ENCODE data around the gene EVL. TPM values are rescaled to one million over a fixed set of nuclear protein-coding genes. Genes with fewer than 3 reads are reported as not detected.
"Not testable (repeated sequence)": the region's sequence is repeated elsewhere in the genome, so short reads cannot be mapped to it uniquely, and the experiment has no call there.

The EVL gene
- total and polyA plus RNA-seq, 2 donors: 40.3 to 93.8 TPM

GRCh38 chr14:100049220-100049619 lies 16.0 kb upstream of the EVL start:
- Histone ChIP-seq H3K27ac (ENCODE audit: low read depth) (no peak overlapping the region), H3K4me3 (ENCODE audit: low read depth, low read length) (no peak overlapping the region), H3K36me3 (ENCODE audit: insufficient read depth) (no peaks in the 10 kb centered on the region), H3K4me1 (ENCODE audit: insufficient read depth) (no peaks in the 10 kb centered on the region)
- no peak for DNase-seq (ENCODE audit: extremely low spot score)
- WGBS: 47% methylated on average over 2 of the region's 2 CpGs

DNA sequence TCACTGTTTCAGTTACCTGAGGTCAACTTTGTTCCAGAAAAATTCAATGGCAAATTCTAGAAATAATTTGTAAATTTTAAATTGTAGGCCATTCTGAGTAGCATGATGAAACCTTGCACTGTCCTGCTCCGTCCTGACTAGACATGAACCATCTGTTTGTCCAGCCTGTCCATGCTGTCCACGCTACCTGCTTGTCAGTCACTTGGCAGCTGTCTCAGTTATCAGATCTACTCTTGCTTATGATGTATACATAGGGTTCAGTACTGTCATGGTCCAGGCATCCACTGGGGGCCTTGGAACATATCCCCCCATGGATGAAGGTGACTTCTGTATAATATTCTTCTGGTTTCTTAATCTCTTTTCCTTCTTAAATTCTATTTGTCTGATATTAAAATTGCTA lies 14.1 kb upstream of the EVL start:
- Histone ChIP-seq H3K4me1 (ENCODE audit: insufficient read depth) (no peaks in the 10 kb centered on the region), H3K4me3 (ENCODE audit: low read depth, low read length) (no peak overlapping the region), H3K27ac (ENCODE audit: low read depth) (no peak overlapping the region), H3K36me3 (ENCODE audit: insufficient read depth) (no peaks in the 10 kb centered on the region)
- WGBS: 86% methylated on average over 2 of the region's 2 CpGs
- DNase-seq (ENCODE audit: extremely low spot score): no peak

DNA sequence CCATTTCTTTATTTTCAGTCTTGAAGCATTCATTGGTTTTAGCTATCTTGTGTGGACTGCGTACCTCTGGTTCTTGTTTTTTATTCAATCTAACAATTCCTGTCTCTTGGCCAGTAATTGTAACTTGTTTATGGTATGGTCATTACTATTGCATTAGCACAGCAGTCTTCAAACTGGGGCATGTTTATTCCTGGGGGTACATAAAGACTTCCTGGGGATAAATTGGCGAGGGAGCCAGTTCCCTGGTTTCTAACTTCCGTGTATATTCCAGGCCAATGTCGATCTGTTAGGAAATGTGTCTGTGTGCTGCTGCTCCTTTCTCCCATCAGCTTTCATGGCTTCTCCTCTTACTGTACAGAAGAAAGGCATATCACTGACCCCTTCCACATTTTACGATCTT lies 13.7 kb upstream of the EVL start:
- DNase-seq (ENCODE audit: extremely low spot score): no peak
- no peak overlapping the region for H3K4me3 ChIP-seq (ENCODE audit: low read depth, low read length)
- no peaks in the 10 kb centered on the region for H3K4me1 ChIP-seq (ENCODE audit: insufficient read depth)
- no peak overlapping the region for H3K27ac ChIP-seq (ENCODE audit: low read depth)
- WGBS: 60% methylated on average over 5 of the region's 5 CpGs
- no peaks in the 10 kb centered on the region for H3K36me3 ChIP-seq (ENCODE audit: insufficient read depth)

DNA sequence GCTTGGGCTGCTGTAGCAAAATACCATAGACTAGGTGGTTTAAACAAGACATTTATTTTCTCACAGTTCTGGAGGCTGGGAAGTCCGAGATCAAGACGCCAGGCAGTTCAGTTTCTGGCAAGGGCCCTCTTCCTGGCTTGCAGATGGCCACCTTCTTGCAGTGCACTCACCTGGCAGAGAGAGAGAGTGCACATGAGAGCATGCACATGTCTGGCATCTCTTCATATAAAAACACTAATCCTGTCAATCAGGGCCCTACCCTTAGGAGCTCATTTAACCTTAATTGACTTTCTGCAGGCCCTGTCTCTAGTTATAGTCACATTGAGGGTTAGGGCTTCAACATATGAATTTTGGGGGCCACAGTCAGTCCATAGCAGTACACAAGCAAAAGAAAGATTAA lies 12.4 kb upstream of the EVL start:
- H3K4me1 ChIP-seq (ENCODE audit: insufficient read depth): no peaks in the 10 kb centered on the region
- H3K36me3 ChIP-seq (ENCODE audit: insufficient read depth): no peaks in the 10 kb centered on the region
- H3K4me3 ChIP-seq (ENCODE audit: low read depth, low read length): no peak overlapping the region
- DNase-seq (ENCODE audit: extremely low spot score): no peak
- no peak overlapping the region for H3K27ac ChIP-seq (ENCODE audit: low read depth)
- WGBS: 49% methylated on average over 2 of the region's 2 CpGs

- no peaks in the 10 kb centered on the region for H3K36me3 ChIP-seq (ENCODE audit: insufficient read depth)
- no peak overlapping the region for H3K27ac ChIP-seq (ENCODE audit: low read depth)
- WGBS: 89% methylated on average over 13 of the region's 13 CpGs
- DNase-seq (ENCODE audit: extremely low spot score): no peak
- H3K4me1 ChIP-seq (ENCODE audit: insufficient read depth): no peaks in the 10 kb centered on the region
- H3K4me3 ChIP-seq (ENCODE audit: low read depth, low read length): no peak overlapping the region
Observed at GRCh38 chr14:100054316-100055075, 10.7 kb upstream of the EVL start.

DNA sequence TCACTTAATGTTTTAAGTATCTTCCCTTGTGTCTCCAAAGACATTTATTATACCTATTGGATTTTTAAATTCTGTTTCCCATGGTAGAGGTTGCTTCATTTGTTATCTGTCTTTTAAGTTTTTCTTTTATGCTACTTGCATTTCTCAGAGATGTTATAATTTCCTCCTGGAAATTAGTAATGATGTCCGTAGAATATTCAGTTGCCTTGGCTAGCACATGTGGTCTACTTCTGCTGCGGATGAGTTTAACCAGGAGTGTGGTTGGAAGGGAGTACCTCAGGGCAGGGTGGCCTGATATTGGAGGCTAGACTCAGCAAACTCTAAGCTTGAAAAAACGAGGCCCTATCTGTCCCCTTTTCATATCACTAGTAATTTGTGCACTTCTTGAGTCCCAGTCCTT lies 8.8 kb upstream of the EVL start:
- WGBS: 75% methylated on average over 3 of the region's 3 CpGs

GRCh38 chr14:100056964-100057795 lies 8.0 kb upstream of the EVL start:
- WGBS: 61% methylated on average over 4 of the region's 4 CpGs
- no peak for DNase-seq (ENCODE audit: extremely low spot score)
- H3K27ac ChIP-seq (ENCODE audit: low read depth): peak overlapping the region; percentile 38

More for the DNA sequence above, 8.8 kb upstream of the EVL start:
- no peak overlapping the region for H3K4me3 ChIP-seq (ENCODE audit: low read depth, low read length)
- no peak for DNase-seq (ENCODE audit: extremely low spot score)
- no peaks in the 10 kb centered on the region for H3K4me1 ChIP-seq (ENCODE audit: insufficient read depth)
- H3K36me3 ChIP-seq (ENCODE audit: insufficient read depth): no peaks in the 10 kb centered on the region
- H3K27ac ChIP-seq (ENCODE audit: low read depth): no peak overlapping the region

DNA sequence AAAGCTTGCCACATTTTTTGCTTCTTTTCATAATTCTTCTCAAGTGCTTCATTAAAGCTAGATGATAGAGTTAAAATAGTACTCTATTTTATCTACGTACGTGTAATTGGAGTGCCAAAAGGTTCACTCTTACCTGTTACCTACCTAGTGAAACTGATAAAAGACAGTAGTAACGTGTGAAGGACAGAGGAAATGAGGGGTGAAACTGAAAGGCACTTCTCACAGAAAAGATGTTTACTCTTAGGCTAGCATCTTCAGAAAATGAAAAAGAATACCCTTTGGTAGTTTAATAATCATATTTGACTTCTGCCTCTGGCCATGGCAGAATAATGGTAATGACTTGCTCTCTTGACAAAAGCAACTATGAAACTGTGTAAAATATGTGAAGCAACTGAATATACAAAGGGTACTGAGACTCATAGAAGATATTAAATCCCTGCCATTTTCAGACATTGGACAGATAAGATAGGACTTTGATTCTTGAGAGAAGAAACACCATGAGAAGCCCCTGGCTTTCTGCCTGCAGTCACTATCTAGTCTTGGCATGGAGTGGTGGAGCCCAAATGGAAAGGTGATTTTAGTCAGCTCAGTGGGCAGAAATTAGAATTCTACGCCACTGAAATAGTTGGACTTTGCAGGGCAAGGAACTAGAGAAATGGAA lies 6.3 kb upstream of the EVL start:
- Histone ChIP-seq H3K4me1 (ENCODE audit: insufficient read depth) (no peaks in the 10 kb centered on the region), H3K4me3 (ENCODE audit: low read depth, low read length) (no peak overlapping the region), H3K36me3 (ENCODE audit: insufficient read depth) (no peaks in the 10 kb centered on the region), H3K27ac (ENCODE audit: low read depth) (peak overlapping the region; percentile 59)
- DNase-seq (ENCODE audit: extremely low spot score): no peak
- WGBS: 83% methylated on average over 4 of the region's 4 CpGs

More at GRCh38 chr14:100056964-100057795, 8.0 kb upstream of the EVL start:
- H3K4me3 ChIP-seq (ENCODE audit: low read depth, low read length): no peak overlapping the region
- H3K4me1 ChIP-seq (ENCODE audit: insufficient read depth): no peaks in the 10 kb centered on the region
- no peaks in the 10 kb centered on the region for H3K36me3 ChIP-seq (ENCODE audit: insufficient read depth)

DNA sequence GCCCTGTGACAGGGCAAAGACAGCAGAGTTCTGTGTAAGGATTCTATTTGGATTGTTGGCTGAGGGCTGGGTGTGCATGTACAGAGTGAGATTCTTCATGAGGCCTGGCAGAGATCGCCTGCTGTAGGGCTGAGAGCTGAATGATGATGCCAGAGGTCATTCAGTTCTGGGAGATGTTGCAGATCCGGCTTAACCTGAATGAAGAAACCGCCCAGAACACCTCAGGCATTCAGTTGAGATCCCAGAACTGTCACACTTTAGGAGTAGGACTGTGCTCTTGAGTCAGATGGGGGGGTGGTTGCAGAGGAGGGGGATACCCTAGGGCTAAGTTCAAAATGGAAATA lies 5.8 kb upstream of the EVL start:
- H3K4me3 ChIP-seq (ENCODE audit: low read depth, low read length): no peak overlapping the region
- DNase-seq (ENCODE audit: extremely low spot score): peak; percentile 63
- 75% methylated on average over 3 of the region's 3 CpGs for WGBS

GRCh38 chr14:100060760-100061159 lies 4.5 kb upstream of the EVL start:
- no peaks in the 10 kb centered on the region for H3K36me3 ChIP-seq (ENCODE audit: insufficient read depth)

More for the DNA sequence above, 5.8 kb upstream of the EVL start:
- H3K27ac ChIP-seq (ENCODE audit: low read depth): no peak overlapping the region
- H3K36me3 ChIP-seq (ENCODE audit: insufficient read depth): no peaks in the 10 kb centered on the region
- H3K4me1 ChIP-seq (ENCODE audit: insufficient read depth): no peaks in the 10 kb centered on the region

DNA sequence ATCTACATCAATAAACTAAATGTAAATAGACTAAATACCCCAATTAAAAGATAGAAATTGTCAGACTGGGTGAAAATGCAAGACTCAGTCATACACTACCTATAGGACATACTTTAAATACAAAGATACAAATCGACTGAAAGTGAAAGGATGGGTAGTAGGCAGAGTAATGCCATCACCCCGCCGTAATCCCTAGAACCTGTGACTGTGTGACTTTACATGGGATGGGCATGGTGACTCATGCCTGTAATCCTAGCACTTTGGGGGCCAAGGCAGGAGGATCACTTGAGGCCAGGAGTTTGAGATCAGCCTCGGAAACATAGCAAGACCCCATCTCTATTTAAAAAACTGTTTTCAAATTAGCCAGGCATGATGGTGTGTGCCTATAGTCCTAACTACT lies 2.6 kb upstream of the EVL start:
- Histone ChIP-seq H3K4me3 (ENCODE audit: low read depth, low read length) (no peak overlapping the region), H3K27ac (ENCODE audit: low read depth) (no peak overlapping the region), H3K36me3 (ENCODE audit: insufficient read depth) (no peaks in the 10 kb centered on the region), H3K4me1 (ENCODE audit: insufficient read depth) (no peaks in the 10 kb centered on the region)
- DNase-seq (ENCODE audit: extremely low spot score): no peak
- WGBS: 94% methylated on average over 4 of the region's 4 CpGs

More at GRCh38 chr14:100060760-100061159, 4.5 kb upstream of the EVL start:
- Histone ChIP-seq H3K4me1 (ENCODE audit: insufficient read depth) (no peaks in the 10 kb centered on the region), H3K4me3 (ENCODE audit: low read depth, low read length) (no peak overlapping the region), H3K27ac (ENCODE audit: low read depth) (no peak overlapping the region)
- 95% methylated on average over 3 of the region's 3 CpGs for WGBS
- no peak for DNase-seq (ENCODE audit: extremely low spot score)

GRCh38 chr14:100063314-100063941 lies 1.8 kb upstream of the EVL start:
- DNase-seq (ENCODE audit: extremely low spot score): no peak
- Histone ChIP-seq H3K36me3 (ENCODE audit: insufficient read depth) (no peaks in the 10 kb centered on the region), H3K27ac (ENCODE audit: low read depth) (no peak overlapping the region), H3K4me1 (ENCODE audit: insufficient read depth) (no peaks in the 10 kb centered on the region), H3K4me3 (ENCODE audit: low read depth, low read length) (no peak overlapping the region)
- 89% methylated on average over 6 of the region's 6 CpGs for whole genome bisulfite sequencing

DNA sequence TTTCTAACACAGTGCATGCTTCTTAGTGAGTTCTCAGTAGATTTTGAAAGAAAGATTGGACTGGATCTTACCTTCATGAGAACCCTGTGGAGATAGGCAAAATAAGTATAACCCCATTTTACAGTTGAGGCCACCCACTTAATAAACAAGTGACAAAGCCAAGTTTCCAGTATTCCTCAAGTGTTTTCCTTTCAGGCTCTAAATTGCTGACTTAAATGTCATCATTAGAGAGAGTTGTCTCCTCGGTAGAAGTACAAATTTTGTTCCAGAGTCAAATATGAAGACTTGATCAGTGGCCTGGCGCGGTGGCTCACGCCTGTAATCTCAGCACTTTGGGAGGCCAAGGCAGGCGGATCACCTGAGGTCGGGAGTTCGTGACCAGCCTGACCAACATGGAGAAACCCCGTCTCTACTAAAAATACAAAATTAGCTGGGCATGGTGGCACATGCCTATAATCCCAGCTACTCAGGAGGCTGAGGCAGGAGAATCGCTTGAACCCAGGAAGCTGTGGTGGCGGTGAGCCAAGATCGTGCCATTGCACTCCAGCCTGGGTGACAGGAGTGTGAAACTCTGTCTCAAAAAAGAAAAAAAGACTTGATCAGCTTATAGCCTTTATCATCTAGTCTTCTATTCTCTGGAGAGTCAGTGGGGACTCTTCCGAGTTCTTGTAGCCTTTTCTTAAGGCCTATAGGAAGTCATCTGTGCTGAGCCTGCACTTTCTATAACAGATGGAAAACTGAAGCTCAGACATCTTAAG lies 708 bp upstream of the EVL start:
- not testable (repeated sequence) for DNase-seq (ENCODE audit: extremely low spot score)

More for the DNA sequence above, 708 bp upstream of the EVL start:
- not testable (repeated sequence) for H3K4me1 ChIP-seq (ENCODE audit: insufficient read depth); H3K27ac ChIP-seq (ENCODE audit: low read depth); H3K4me3 ChIP-seq (ENCODE audit: low read depth, low read length); H3K36me3 ChIP-seq (ENCODE audit: insufficient read depth)
- 85% methylated on average over 12 of the region's 12 CpGs for WGBS

Data from urinary bladder (tissue), 4 donors.